ENCODE data around the gene ABLIM1. TPM values are rescaled to one million over a fixed set of nuclear protein-coding genes. Genes with fewer than 3 reads are reported as not detected.

The ABLIM1 gene
- total RNA-seq, 1 donor from 2014 or later = 35.8 TPM

GRCh38 chr10:114623661-114624294 is 34.3 kb downstream of the ABLIM1 start:
- H3K9me3 Mint-ChIP-seq = no peaks in the 10 kb centered on the region
- H3K27ac Mint-ChIP-seq (ENCODE audit: unreplicated experiment) = no peak overlapping the region
- no peak for DNase-seq (ENCODE audit: low read depth, low spot score)
- no peaks in the 10 kb centered on the region for H3K36me3 Mint-ChIP-seq (ENCODE audit: low read depth)
- no peak overlapping the region for H3K4me3 Mint-ChIP-seq
- H3K27me3 Mint-ChIP-seq (ENCODE audit: low read depth) = peaks cover 1% of the 10 kb centered on the region
- H3K4me1 Mint-ChIP-seq = peaks cover 7% of the 10 kb centered on the region
- TF ChIP-seq CTCF (conservative IDR thresholded peaks at IDR 0.05) = no peak

- no peak overlapping the region for H3K4me3 Mint-ChIP-seq
- H3K9me3 Mint-ChIP-seq = no peaks in the 10 kb centered on the region
- H3K27me3 Mint-ChIP-seq (ENCODE audit: low read depth) = no peaks in the 10 kb centered on the region
- no peak for DNase-seq (ENCODE audit: low read depth, low spot score)
- TF ChIP-seq CTCF (conservative IDR thresholded peaks at IDR 0.05) = no peak
- H3K4me1 Mint-ChIP-seq = peaks cover 6% of the 10 kb centered on the region
- no peaks in the 10 kb centered on the region for H3K36me3 Mint-ChIP-seq (ENCODE audit: low read depth)
- H3K27ac Mint-ChIP-seq (ENCODE audit: unreplicated experiment) = no peak overlapping the region
These were observed 34.9 kb downstream of the ABLIM1 start for GRCh38 chr10:114623155-114623554.

GRCh38 chr10:114618722-114619121 is 39.4 kb downstream of the ABLIM1 start:
- Mint-ChIP-seq H3K36me3 (ENCODE audit: low read depth) (no peaks in the 10 kb centered on the region), H3K9me3 (no peaks in the 10 kb centered on the region), H3K4me3 (no peak overlapping the region), H3K27me3 (ENCODE audit: low read depth) (no peaks in the 10 kb centered on the region), H3K4me1 (peaks cover 2% of the 10 kb centered on the region), H3K27ac (ENCODE audit: unreplicated experiment) (no peak overlapping the region)
- TF ChIP-seq CTCF (conservative IDR thresholded peaks at IDR 0.05) = no peak
- no peak for DNase-seq (ENCODE audit: low read depth, low spot score)

GRCh38 chr10:114616516-114616915 is 41.6 kb downstream of the ABLIM1 start:
- no peaks in the 10 kb centered on the region for H3K9me3 Mint-ChIP-seq
- H3K4me1 Mint-ChIP-seq = peaks cover 4% of the 10 kb centered on the region
- no peak for DNase-seq (ENCODE audit: low read depth, low spot score)
- H3K27ac Mint-ChIP-seq (ENCODE audit: unreplicated experiment) = no peak overlapping the region
- no peaks in the 10 kb centered on the region for H3K27me3 Mint-ChIP-seq (ENCODE audit: low read depth)
- H3K36me3 Mint-ChIP-seq (ENCODE audit: low read depth) = no peaks in the 10 kb centered on the region
- no peak overlapping the region for H3K4me3 Mint-ChIP-seq
- no peak for TF ChIP-seq CTCF (conservative IDR thresholded peaks at IDR 0.05)

GRCh38 chr10:114616103-114616502 is 42.0 kb downstream of the ABLIM1 start:
- H3K4me1 Mint-ChIP-seq = peaks cover 6% of the 10 kb centered on the region
- TF ChIP-seq CTCF (conservative IDR thresholded peaks at IDR 0.05) = no peak
- no peak for DNase-seq (ENCODE audit: low read depth, low spot score)
- no peaks in the 10 kb centered on the region for H3K36me3 Mint-ChIP-seq (ENCODE audit: low read depth)
- no peak overlapping the region for H3K4me3 Mint-ChIP-seq
- H3K27me3 Mint-ChIP-seq (ENCODE audit: low read depth) = no peaks in the 10 kb centered on the region
- no peaks in the 10 kb centered on the region for H3K9me3 Mint-ChIP-seq
- H3K27ac Mint-ChIP-seq (ENCODE audit: unreplicated experiment) = no peak overlapping the region
